Adrenal gland (tissue), 12 donors: ENCODE data around the gene MAS1L. TPM values are rescaled to one million over a fixed set of nuclear protein-coding genes. Genes with fewer than 3 reads are reported as not detected.
"Not testable (repeated sequence)": the region's sequence is repeated elsewhere in the genome, so short reads cannot be mapped to it uniquely, and the experiment has no call there.

ENCODE experiments used
- DNase-seq, 7 donors: peaks; one replicate each; pipeline ENCODE4 v3.0.0-alpha.2; 2019 to 2020
- H3K27ac ChIP-seq, 5 donors: fragments of 200-600 bp; sonication (generic) in 4 of 5; 1 replicate in 3 of 5; 2 replicates in 2 of 5; pipeline versions ENCODE4 v1.5.1 to v1.8.0; 2016 to 2020; ENCODE audit warnings: mild to moderate bottlenecking in 1 of 5
- H3K27me3 ChIP-seq: fragments of 200-600 bp; 2 replicates; pipeline ENCODE4 v1.8.0; 2021
- H3K36me3 ChIP-seq, 2 donors: fragments of 200-600 bp; replicated peaks in 1 of 2; 1 replicate in 1 of 2; 2 replicates in 1 of 2; pipeline versions ENCODE4 v1.5.1 to v1.8.0; 2018 to 2022
- H3K4me1 ChIP-seq, 2 donors: fragments of 200-600 bp; replicated peaks in 1 of 2; 1 replicate in 1 of 2; 2 replicates in 1 of 2; pipeline versions ENCODE4 v1.5.1 to v1.8.0; 2018 to 2021
- H3K4me3 ChIP-seq, 4 donors: fragments of 200-600 bp; sonication (generic) in 3 of 4; one replicate each; pipeline ENCODE4 v1.5.1; 2016 to 2018
- H3K9me3 ChIP-seq, 3 donors: fragments of 200-600 bp; sonication (generic) in 1 of 3; replicated peaks in 1 of 3; 1 replicate in 2 of 3; 2 replicates in 1 of 3; pipeline versions ENCODE4 v1.5.1 to v1.8.0; 2016 to 2021
- CTCF ChIP-seq, 6 experiments: fragments of 450-650 bp in 4 of 6; fragments of 200-600 bp in 2 of 6; sonication (generic) in 1 of 6; IDR thresholded peaks; 1 replicate in 5 of 6; 2 replicates in 1 of 6; pipeline versions ENCODE4 v1.5.1 to v1.8.0; 2016 to 2021; ENCODE audit warnings: antibody characterized with exemption in 6 of 6, mild to moderate bottlenecking in 2 of 6, moderate library complexity in 1 of 6
- POLR2A ChIP-seq, 2 donors: fragments of 450-650 bp; IDR thresholded peaks; one replicate each; pipeline ENCODE4 v1.6.1; 2017; ENCODE audit warnings: antibody characterized with exemption in 2 of 2, mild to moderate bottlenecking in 2 of 2, moderate library complexity in 1 of 2
- WGBS, 4 donors: extraction: QIAGEN DNeasy Blood & Tissue Kit in 2 of 4; methylation state at CpG; one replicate each; pipeline versions ENCODE4 v1.1.5 to v1.1.7; 2013 to 2017; 5-methylcytosine and 5-hydroxymethylcytosine counted together
- intact Hi-C, 2 donors: fragments of 100-400 bp; cut with DNase I; formaldehyde crosslinking; loops; one replicate each; pipeline versions ENCODE4 v1.14.1 to v1.15.0; 2022 to 2023
- polyA plus RNA-seq, 3 donors: library from polyadenylated mRNA; stranded (reverse); fragments of 200-250 nt in 2 of 3; fragments of 350-450 nt in 1 of 3; fragmentation: Illumina TruSeq in 1 of 3; extraction: RNeasy Lipid Tissue Mini Kit (QIAGEN cat#74804) in 1 of 3; gene quantifications; one replicate each; pipeline ENCODE4 v1.2.3, GENCODE V29; 2013 to 2014
- total RNA-seq, 9 donors: library from RNA; depleted of rRNA in 4 of 9; stranded (reverse); fragments of >200 nt in 4 of 9; fragments of 120-200 nt in 1 of 9; fragmentation: NEBNext Ultra II Directional in 1 of 9; extraction: Animal tissue kit (Norgen Biotek cat#: 25700) in 1 of 9; gene quantifications; one replicate each; pipeline versions ENCODE4 v1.1.0 to v1.2.4, GENCODE V29; 2013 to 2023
- donor health status: healthy with polysubstance abuse.
- donor health status: Bipolar disorder and iron deficiency.
- donor health status: DM: yes; HTN: yes; CAD: no.
- donor health status: DM: no; HTN: no; CAD: no.
- donor health status: DM: no; HTN: no; CAD: no.
- donor health status: DM: yes; HTN: yes; CAD: no.

Gene MAS1L
- total and polyA plus RNA-seq, 12 donors: not detected

DNA sequence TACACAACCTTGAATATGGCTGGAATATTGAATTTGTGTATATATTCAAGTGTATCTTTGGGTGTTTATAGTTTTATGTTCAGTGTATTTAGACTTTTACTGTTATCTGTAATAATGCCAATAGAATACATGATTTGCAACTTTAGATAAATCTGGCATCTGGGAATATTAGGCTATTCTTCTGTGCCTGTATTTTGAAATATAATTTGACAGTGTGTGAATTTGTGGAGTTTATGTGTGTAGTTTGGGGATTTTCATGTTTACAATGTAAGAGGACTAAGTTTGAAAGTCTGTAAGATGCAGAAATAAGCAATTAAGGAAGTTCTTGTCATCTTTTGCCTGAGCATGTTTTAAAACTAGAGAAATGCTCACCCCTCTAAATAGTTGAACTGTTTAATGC lies 48.8 kb downstream of the MAS1L start, which contains the start of gene OR10C1:
Gene OR10C1, plus strand, starts transcription at position 301 of the 400 bp plus-strand sequence. CDS start 710 bp downstream, outside the sequence.
- H3K27me3 ChIP-seq: no peaks in the 10 kb centered on the region
- TF ChIP-seq POLR2A (IDR thresholded peaks at IDR 0.05) (no peak), CTCF (IDR thresholded peaks at IDR 0.05) (no peak)
- no peaks in the 10 kb centered on the region for H3K9me3 ChIP-seq
- no peak within 1 kb of the TSS for H3K4me3 ChIP-seq
- intact Hi-C loops: no loop called here
- no peaks in the 10 kb centered on the region for H3K4me1 ChIP-seq
- no peaks in the 10 kb centered on the region for H3K36me3 ChIP-seq
- no peak for DNase-seq
- no peak within 1 kb of the TSS for H3K27ac ChIP-seq

DNA sequence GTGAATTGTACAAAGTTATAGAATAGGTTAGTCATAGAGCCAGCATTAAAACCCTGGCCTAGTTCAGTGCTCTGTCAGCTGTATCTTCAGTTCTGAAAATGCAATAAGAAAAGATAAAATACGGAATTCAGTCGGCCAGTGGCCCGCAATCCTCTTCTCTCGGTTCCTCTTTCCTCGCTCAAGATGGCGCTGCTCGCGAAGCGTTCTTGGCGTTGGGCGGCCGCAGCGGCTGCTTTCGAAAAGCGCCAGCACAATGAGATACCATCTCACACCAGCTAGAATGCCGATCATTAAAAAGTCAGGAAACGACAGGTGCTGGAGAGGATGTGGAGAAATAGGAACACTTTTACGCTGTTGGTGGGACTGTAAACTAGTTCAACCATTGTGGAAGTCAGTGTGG lies 51.0 kb downstream of the MAS1L start:
- H3K4me3 ChIP-seq, H3K4me1 ChIP-seq, H3K27ac ChIP-seq, DNase-seq, H3K9me3 ChIP-seq, intact Hi-C loops, H3K27me3 ChIP-seq, H3K36me3 ChIP-seq: not testable (repeated sequence)
- 67 to 79% (median 68%) methylated on average over 18 of the region's 18 CpGs for WGBS, 4 donors

Other genes with a start within 250 kb of the MAS1L start
- not detected for gene OR14J1, start 186.3 kb downstream of the MAS1L start, total RNA-seq
- gene OR14J1, start 186.3 kb downstream of the MAS1L start, polyA plus RNA-seq: not detected
- not detected for gene OR5V1, start 119.1 kb downstream of the MAS1L start, total RNA-seq
- gene OR5V1, start 119.1 kb downstream of the MAS1L start, polyA plus RNA-seq: not detected
- not detected for gene OR12D3, start 112.7 kb downstream of the MAS1L start, total RNA-seq
- not detected for gene OR12D3, start 112.7 kb downstream of the MAS1L start, polyA plus RNA-seq
- gene OR12D2, start 92.3 kb downstream of the MAS1L start, total RNA-seq: not detected
- gene OR12D2, start 92.3 kb downstream of the MAS1L start, polyA plus RNA-seq: not detected
- gene OR12D1, start 73.0 kb downstream of the MAS1L start, total RNA-seq: not detected
- gene OR12D1, start 73.0 kb downstream of the MAS1L start, polyA plus RNA-seq: not detected
- gene OR10C1, start 48.6 kb downstream of the MAS1L start, total RNA-seq: not detected
- not detected for gene OR10C1, start 48.6 kb downstream of the MAS1L start, polyA plus RNA-seq
- not detected for gene OR11A1, start 30.9 kb downstream of the MAS1L start, total RNA-seq
- not detected for gene OR11A1, start 30.9 kb downstream of the MAS1L start, polyA plus RNA-seq
- gene OR2H1, start 30.8 kb downstream of the MAS1L start, total RNA-seq: not detected
- not detected for gene OR2H1, start 30.8 kb downstream of the MAS1L start, polyA plus RNA-seq
- 1 to 10 TPM in 1 of 9 donors, under 1 TPM in 3, not detected in 5; 0.17 to 1.2 (median 0.35) TPM for gene UBD, start 71.8 kb upstream of the MAS1L start, total RNA-seq
- 1 to 10 TPM in 1 of 3 donors, under 1 TPM in 2; 0.77 to 2.3 (median 0.99) TPM for gene UBD, start 71.8 kb upstream of the MAS1L start, polyA plus RNA-seq
- not detected for gene OR2H2, start 97.2 kb upstream of the MAS1L start, total RNA-seq
- not detected for gene OR2H2, start 97.2 kb upstream of the MAS1L start, polyA plus RNA-seq
- gene GABBR1, start 145.2 kb upstream of the MAS1L start, total RNA-seq: 10 to 100 TPM in 7 of 9 donors, 1 to 10 TPM in 2; 6.9 to 41.4 (median 16.4) TPM
- 10 to 100 TPM; 17.0 to 68.9 (median 49.6) TPM for gene GABBR1, start 145.2 kb upstream of the MAS1L start, polyA plus RNA-seq
- gene MOG, start 169.1 kb upstream of the MAS1L start, total RNA-seq: not detected
- not detected for gene MOG, start 169.1 kb upstream of the MAS1L start, polyA plus RNA-seq
- gene ZFP57, start 193.2 kb upstream of the MAS1L start, total RNA-seq: 1 to 10 TPM in 1 of 9 donors, under 1 TPM in 3, not detected in 5; 0.06 to 1.3 (median 0.73) TPM
- 1 to 10 TPM in 1 of 3 donors, not detected in 2; 1.9 TPM for gene ZFP57, start 193.2 kb upstream of the MAS1L start, polyA plus RNA-seq
- gene HLA-F, start 235.5 kb upstream of the MAS1L start, total RNA-seq: 100 to 1,000 TPM in 2 of 9 donors, 10 to 100 TPM in 6, 1 to 10 TPM in 1; 3.8 to 145 (median 78.3) TPM
- gene HLA-F, start 235.5 kb upstream of the MAS1L start, polyA plus RNA-seq: 100 to 1,000 TPM in 2 of 3 donors, 10 to 100 TPM in 1; 15.9 to 285 (median 171) TPM